ENCODE results near the gene NME3. TPM values are rescaled to one million over a fixed set of nuclear protein-coding genes. Genes with fewer than 3 reads are reported as not detected.
A peak's percentile ranks its signal among the peaks of the same experiment; 100 is the strongest.

Gene NME3
- total RNA-seq, 1 experiment from 2014 or later, result 86.8 TPM

- no peak for TF ChIP-seq MYBL2 (CRISPR knock-in tag; IDR thresholded peaks at IDR 0.05)
- TF ChIP-seq JAZF1 (CRISPR knock-in tag; IDR thresholded peaks at IDR 0.05), result no peak
- TF ChIP-seq FOXK1 (CRISPR knock-in tag; IDR thresholded peaks at IDR 0.05), result peak; percentile 97
- no peak for TF ChIP-seq NR2C2 (CRISPR knock-in tag; IDR thresholded peaks at IDR 0.05)
- TF ChIP-seq EMX1 (CRISPR knock-in tag; IDR thresholded peaks at IDR 0.05), result no peak
- peak; percentile 96 for TF ChIP-seq SP1 (CRISPR knock-in tag; conservative IDR thresholded peaks at IDR 0.05)
- no peak for TF ChIP-seq HMGXB4 (CRISPR knock-in tag; IDR thresholded peaks at IDR 0.05)
- TF ChIP-seq FOXJ3 (CRISPR knock-in tag; IDR thresholded peaks at IDR 0.05; ENCODE audit: borderline replicate concordance), result no peak
- peak; percentile 59; the same call in 1 of the 2 replicates for TF ChIP-seq GABPB1 (CRISPR knock-in tag; IDR thresholded peaks at IDR 0.05)
- TF ChIP-seq AFF4 (CRISPR knock-in tag; IDR thresholded peaks at IDR 0.05; ENCODE audit: borderline replicate concordance), result no peak
- TF ChIP-seq ERG (CRISPR knock-in tag; IDR thresholded peaks at IDR 0.05), result no peak
- no peak for TF ChIP-seq TEAD4 (CRISPR knock-in tag; IDR thresholded peaks at IDR 0.05)
- TF ChIP-seq SMAD3 (CRISPR knock-in tag; IDR thresholded peaks at IDR 0.05; ENCODE audit: borderline replicate concordance), result no peak
- TF ChIP-seq TEAD1 (CRISPR knock-in tag; IDR thresholded peaks at IDR 0.05), result no peak
- peak; percentile 36; the same call in 1 of the 2 replicates for TF ChIP-seq ETV6 (CRISPR knock-in tag; IDR thresholded peaks at IDR 0.05)
- no peak for TF ChIP-seq ATF1 (CRISPR knock-in tag; IDR thresholded peaks at IDR 0.05)
- no peak for TF ChIP-seq IRF1 (CRISPR knock-in tag; IDR thresholded peaks at IDR 0.05)
- TF ChIP-seq PRDM15 (CRISPR knock-in tag; IDR thresholded peaks at IDR 0.05), result no peak
- no peak for TF ChIP-seq OVOL2 (CRISPR knock-in tag; IDR thresholded peaks at IDR 0.05; ENCODE audit: borderline replicate concordance)
- no peak for TF ChIP-seq SMAD4 (CRISPR knock-in tag; IDR thresholded peaks at IDR 0.05)
- TF ChIP-seq FOXP4 (CRISPR knock-in tag; IDR thresholded peaks at IDR 0.05), result no peak
- no peak for TF ChIP-seq TCF7 (CRISPR knock-in tag; IDR thresholded peaks at IDR 0.05; ENCODE audit: low read depth)
- no peak for TF ChIP-seq RORB (CRISPR knock-in tag; IDR thresholded peaks at IDR 0.05)
- TF ChIP-seq ELF4 (CRISPR knock-in tag; IDR thresholded peaks at IDR 0.05; ENCODE audit: low read depth), result no peak
- no peak for TF ChIP-seq USF1 (CRISPR knock-in tag; IDR thresholded peaks at IDR 0.05)
- TF ChIP-seq NR3C1 (CRISPR knock-in tag; conservative IDR thresholded peaks at IDR 0.05; ENCODE audit: low read depth), result no peak
These were observed 11.3 kb upstream of the NME3 start, which contains the start of the genes NUBP2 and SPSB3 (continued) for GRCh38 chr16:1782408-1783264.
